Stimulated activated CD4-positive, alpha-beta T cell treated with anti-CD3 and anti-CD28 coated beads, Interleukin-4, amount 100 ng/mL, for 48 hours (primary cell): Measurements from ENCODE around the gene PHF14.

Source experiments
- DNase-seq, 2 donors: peaks; one replicate each; pipeline ENCODE4 v3.0.0-alpha.2; 2020; ENCODE audit warnings: low read depth in 2 of 2

Gene PHF14

DNA sequence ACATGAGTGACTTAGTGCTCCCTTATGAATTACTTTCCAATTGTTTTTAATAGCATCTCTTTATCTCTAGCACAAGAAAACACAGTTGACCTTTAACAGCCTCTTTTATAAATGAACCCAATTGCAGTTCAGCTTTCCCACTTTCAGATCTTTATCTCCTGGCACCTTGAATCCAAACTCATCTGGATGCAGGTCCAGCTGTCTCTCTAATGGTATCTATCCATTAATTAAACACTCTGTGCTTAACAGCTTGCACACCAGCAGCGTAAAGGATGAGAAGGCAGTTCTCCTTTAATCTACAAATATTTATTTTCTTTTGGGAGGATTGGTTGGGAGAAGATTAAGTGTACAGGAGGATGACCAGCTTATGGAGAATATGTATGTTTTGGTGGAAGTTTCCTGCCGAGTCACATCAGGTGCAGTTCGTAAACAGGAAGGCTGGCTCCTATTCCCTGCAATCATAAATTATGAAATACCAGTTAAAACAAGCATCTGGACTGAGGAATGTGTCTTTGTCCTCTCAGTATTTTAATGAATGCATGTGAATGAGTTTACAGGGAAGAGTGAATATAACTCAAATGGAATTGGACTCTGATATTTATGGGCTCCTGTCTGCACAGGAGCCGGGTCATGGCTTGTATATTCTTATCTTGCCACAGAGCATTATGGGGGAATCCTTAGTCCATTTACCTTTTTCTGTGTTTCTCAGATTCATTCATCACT, 232.7 kb downstream of the PHF14 start:
- DNase-seq, result no peak

DNA sequence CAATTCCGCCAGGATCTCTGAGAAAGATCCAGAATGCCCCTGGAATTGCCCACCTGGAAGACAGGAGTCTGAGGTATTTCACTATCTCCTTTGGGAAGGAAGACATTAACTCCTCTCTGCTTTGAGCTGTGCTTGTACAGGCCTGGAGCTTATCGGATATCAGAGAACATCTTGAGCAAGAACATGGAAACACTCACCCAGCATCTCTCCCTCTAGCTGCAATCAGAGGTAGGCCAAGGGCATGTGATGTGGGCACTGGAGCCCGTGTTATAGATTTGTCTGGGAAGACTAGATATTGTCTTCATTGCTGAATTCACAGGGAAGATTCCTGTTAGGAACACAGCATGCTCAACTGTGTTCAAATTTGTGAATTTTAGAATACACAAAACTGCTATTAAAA, 233.9 kb downstream of the PHF14 start:
- no peak for DNase-seq

DNA sequence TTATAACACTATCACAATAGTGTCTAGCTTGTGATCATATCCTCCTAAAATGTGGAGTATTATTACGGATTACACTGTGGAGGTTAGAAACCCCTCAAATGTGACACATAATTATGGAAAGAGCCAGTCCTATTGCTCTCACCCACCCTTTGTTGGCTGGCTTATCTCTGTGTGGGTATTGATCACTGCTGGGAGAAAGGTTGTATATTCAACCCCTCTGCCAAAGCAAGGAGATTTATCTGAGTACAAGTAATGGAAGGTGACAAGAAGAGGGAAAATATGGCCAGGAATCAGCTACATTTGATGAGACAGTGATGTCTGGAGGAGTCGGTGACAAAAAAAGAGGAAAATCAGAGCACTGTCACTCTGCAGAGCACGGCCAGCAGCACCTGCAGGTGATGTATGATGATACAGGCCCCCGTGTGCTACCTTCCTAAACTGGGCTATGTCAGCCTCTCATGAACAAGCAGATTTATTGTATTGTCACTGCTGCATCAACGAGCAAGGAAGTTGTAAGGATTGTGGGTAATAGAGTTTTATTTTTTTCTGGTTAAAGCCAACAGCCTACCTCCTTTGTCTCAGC, 235.3 kb downstream of the PHF14 start:
- no peak for DNase-seq

DNA sequence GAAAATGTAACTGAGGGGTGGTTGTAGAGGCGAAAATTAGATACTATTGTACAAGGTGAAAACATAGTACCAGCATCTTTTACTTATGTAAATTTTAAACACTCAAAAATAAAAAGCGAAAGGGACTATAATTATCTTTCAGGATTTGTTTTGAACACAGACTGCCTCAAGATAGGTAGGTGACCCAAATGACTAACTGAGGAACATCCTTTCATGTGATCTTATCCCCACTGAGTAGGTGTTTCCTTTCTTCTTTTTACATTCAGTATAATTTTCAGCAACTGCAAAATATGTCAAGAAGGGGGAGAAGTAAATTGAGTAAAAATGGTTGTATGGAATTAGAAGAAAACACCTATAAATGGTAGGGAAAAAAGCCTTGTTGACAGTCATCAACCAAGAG, 236.7 kb downstream of the PHF14 start:
- no peak for DNase-seq

- DNase-seq, result peak; percentile 8 to 16
Measured at GRCh38 chr7:11212080-11212711, 238.5 kb downstream of the PHF14 start.

- no peak for DNase-seq
Measured at GRCh38 chr7:11212816-11213215, 239.1 kb downstream of the PHF14 start.

GRCh38 chr7:11213266-11213665, 239.6 kb downstream of the PHF14 start:
- DNase-seq, result no peak

- DNase-seq, result no peak
Measured at GRCh38 chr7:11216276-11216675, 242.6 kb downstream of the PHF14 start.

- no peak for DNase-seq
Measured at GRCh38 chr7:11217848-11218565, 244.3 kb downstream of the PHF14 start.
